H1 (cell line): ENCODE measurements around the gene SKAP1. TPM values are rescaled to one million over a fixed set of nuclear protein-coding genes. Genes with fewer than 3 reads are reported as not detected.

Experiments
- E2F6 ChIP-seq: IDR thresholded peaks from 2 replicates; pipeline ENCODE4 v1.6.1; 2012; ENCODE audit warnings: inconsistent platforms
- RFX5 ChIP-seq: IDR thresholded peaks from 2 replicates; pipeline ENCODE4 v1.6.1; 2011; ENCODE audit warnings: low read depth, low read length, improper control_type of control experiment, borderline replicate concordance
- RNF2 ChIP-seq: fragments of 200-900, 300-1000 bp; sonication (generic); IDR thresholded peaks from 2 replicates; pipeline ENCODE4 v1.7.1; 2016; ENCODE audit warnings: borderline replicate concordance, low read depth, mild to moderate bottlenecking, antibody characterized with exemption, low read length; ENCODE audit not compliant: poor library complexity, severe bottlenecking; ENCODE audit errors: missing control alignments
- polyA plus RNA-seq, 7 experiments: library from polyadenylated mRNA; depleted of rRNA in 3 of 7; stranded (reverse) in 5 of 7; unstranded in 2 of 7; fragments of >200 nt in 5 of 7; fragments of 200-250 nt in 2 of 7; gene quantifications; 1 replicate in 5 of 7; 2 replicates in 1 of 7; 4 replicates in 1 of 7; pipeline versions ENCODE4 v1.2.1 to v1.2.3, GENCODE V29; 2011 to 2013; ENCODE audit warnings: missing spikeins in 2 of 7, mixed read lengths in 2 of 7
- total RNA-seq: library from RNA; stranded (reverse); fragmentation: NEBNext Ultra II Directional; extraction: Animal tissue kit (Norgen Biotek cat#: 25700); gene quantifications from 2 replicates; pipeline ENCODE4 v1.2.1, GENCODE V29; 2021

Gene SKAP1
- total and polyA plus RNA-seq, 2 of the 8 experiments (the other 6 are each of a cell fraction or from before 2014, with no cell fraction given) = not detected

DNA sequence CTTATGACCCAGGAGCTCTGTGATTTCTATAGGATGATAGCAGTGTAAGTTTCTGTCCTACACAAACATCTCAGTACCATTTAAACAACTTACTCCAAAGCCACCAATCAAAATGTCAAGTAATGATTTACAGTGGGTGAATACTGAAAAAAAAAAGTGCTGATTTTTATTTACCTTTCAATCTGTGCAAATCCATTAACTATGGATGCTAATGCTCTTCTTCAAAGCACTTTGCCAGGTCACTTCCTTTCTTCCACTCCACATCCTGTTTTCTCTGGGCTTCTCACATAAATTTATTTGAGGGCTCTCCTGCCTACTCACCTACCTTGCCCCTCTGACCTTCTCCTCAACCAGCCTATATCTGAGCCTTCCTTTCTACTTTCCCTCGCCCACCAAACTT, 101.6 kb downstream of the SKAP1 start (continued):
- TF ChIP-seq E2F6 (no peak), RNF2 (no peak), RFX5 (no peak)
